ENCODE data around the gene CYP3A7.

- TF ChIP-seq JUND (IDR thresholded peaks at IDR 0.05; ENCODE audit: borderline replicate concordance, low read depth, low read length) (no peak), JUND (tag; IDR thresholded peaks at IDR 0.05; ENCODE audit: borderline replicate concordance, low read depth, low read length) (no peak), CHD1 (IDR thresholded peaks at IDR 0.05; ENCODE audit: low read length) (no peak), TFE3 (CRISPR knock-in tag; IDR thresholded peaks at IDR 0.05) (no peak), HES1 (IDR thresholded peaks at IDR 0.05; ENCODE audit: low read depth) (no peak), SNRNP70 (optimal IDR thresholded peaks at IDR 0.05; ENCODE audit: low read depth, low read length) (no peak), GATA2 (CRISPR knock-in tag; IDR thresholded peaks at IDR 0.05) (no peak), NONO (IDR thresholded peaks at IDR 0.05; ENCODE audit: low read depth in 2 of 2, low read length in 1 of 2) (no peak), CTCF (IDR thresholded peaks at IDR 0.05 in 2 of 3, conservative IDR thresholded peaks at IDR 0.05 in 1 of 3; ENCODE audit: insufficient read depth in 2 of 3, low read depth in 1 of 3, low read length in 3 of 3) (no peak), POLR2A (conservative IDR thresholded peaks at IDR 0.05) (no peak), CBX5 (IDR thresholded peaks at IDR 0.05; ENCODE audit: borderline replicate concordance, low read depth) (no peak)
These were observed 43.9 kb upstream of the CYP3A7 start for GRCh38 chr7:99778880-99779279.
